H9 (cell line): ENCODE results near the gene SERPINB2. TPM values are rescaled to one million over a fixed set of nuclear protein-coding genes. Genes with fewer than 3 reads are reported as not detected.

Source experiments
- DNase-seq: peaks from one replicate; pipeline ENCODE4 v3.0.0-alpha.2; 2017
- H2AFZ ChIP-seq: one replicate; pipeline ENCODE4 v1.6.1; 2013; ENCODE audit warnings: mild to moderate bottlenecking, low read length, control low read depth, moderate library complexity
- H2AK5ac ChIP-seq: 2 replicates; pipeline ENCODE4 v1.6.1; 2013; ENCODE audit warnings: low read length, control low read depth, mixed read lengths; ENCODE audit not compliant: insufficient read length
- H2BK120ac ChIP-seq: one replicate; pipeline ENCODE4 v1.6.1; 2013; ENCODE audit warnings: low read depth, mild to moderate bottlenecking, low read length, control low read depth, inconsistent platforms; ENCODE audit not compliant: poor library complexity, severe bottlenecking
- H2BK12ac ChIP-seq: 2 replicates; pipeline ENCODE4 v1.6.1; 2013; ENCODE audit warnings: low read length, control low read depth, mixed read lengths, low read depth; ENCODE audit not compliant: insufficient read length
- H2BK15ac ChIP-seq: 2 replicates; pipeline ENCODE4 v1.6.1; 2013; ENCODE audit warnings: low read depth, low read length, control low read depth
- H2BK20ac ChIP-seq: one replicate; pipeline ENCODE4 v1.6.1; 2013; ENCODE audit warnings: low read depth, mild to moderate bottlenecking, low read length, control low read depth, inconsistent platforms; ENCODE audit not compliant: poor library complexity, severe bottlenecking
- H2BK5ac ChIP-seq: 2 replicates; pipeline ENCODE4 v1.6.1; 2013; ENCODE audit warnings: low read length, control low read depth, mixed read lengths; ENCODE audit not compliant: insufficient read length
- H3K14ac ChIP-seq: 2 replicates; pipeline ENCODE4 v1.6.1; 2013; ENCODE audit warnings: low read length, control low read depth; ENCODE audit not compliant: insufficient read depth
- H3K18ac ChIP-seq: 2 replicates; pipeline ENCODE4 v1.6.1; 2013; ENCODE audit warnings: low read depth, mild to moderate bottlenecking, mixed read lengths, low read length, control low read depth; ENCODE audit not compliant: insufficient read length
- H3K23ac ChIP-seq: 2 replicates; pipeline ENCODE4 v1.6.1; 2013; ENCODE audit warnings: low read length, control low read depth, mixed read lengths, low read depth; ENCODE audit not compliant: insufficient read length
- H3K23me2 ChIP-seq: 2 replicates; pipeline ENCODE4 v1.6.1; 2013; ENCODE audit warnings: low read depth, mild to moderate bottlenecking, mixed read lengths, low read length, control low read depth; ENCODE audit not compliant: insufficient read length, poor library complexity, severe bottlenecking
- H3K27ac ChIP-seq: 2 replicates; pipeline ENCODE4 v1.5.1; 2013; ENCODE audit warnings: low read length, control low read depth, mixed read lengths, low read depth; ENCODE audit not compliant: insufficient read length
- H3K27me3 ChIP-seq: 2 replicates; pipeline ENCODE4 v1.6.1; 2013; ENCODE audit warnings: low read length, control low read depth, inconsistent platforms; ENCODE audit not compliant: insufficient read depth
- H3K4ac ChIP-seq: 2 replicates; pipeline ENCODE4 v1.6.1; 2013; ENCODE audit warnings: low read depth, mild to moderate bottlenecking, control low read depth, inconsistent platforms, low read length, moderate library complexity
- H3K4me1 ChIP-seq: 2 replicates; pipeline ENCODE4 v1.6.1; 2013; ENCODE audit warnings: low read length, control low read depth, inconsistent platforms; ENCODE audit not compliant: insufficient read depth
- H3K4me2 ChIP-seq: 2 replicates; pipeline ENCODE4 v1.6.1; 2013; ENCODE audit warnings: low read length, control low read depth, mixed read lengths; ENCODE audit not compliant: insufficient read length, insufficient read depth
- H3K56ac ChIP-seq: 2 replicates; pipeline ENCODE4 v1.6.1; 2013; ENCODE audit warnings: low read depth, mild to moderate bottlenecking, mixed read lengths, low read length, control low read depth; ENCODE audit not compliant: insufficient read length
- H3K79me1 ChIP-seq: 2 replicates; pipeline ENCODE4 v1.6.1; 2013; ENCODE audit warnings: low read depth, mild to moderate bottlenecking, moderate library complexity, low read length, control low read depth, inconsistent platforms; ENCODE audit not compliant: insufficient read depth, poor library complexity, severe bottlenecking
- H3K79me2 ChIP-seq: 2 replicates; pipeline ENCODE4 v1.6.1; 2013; ENCODE audit warnings: low read length, control low read depth, inconsistent platforms; ENCODE audit not compliant: insufficient read depth
- H3K9ac ChIP-seq: 2 replicates; pipeline ENCODE4 v1.6.1; 2013; ENCODE audit warnings: low read length, control low read depth, mixed read lengths; ENCODE audit not compliant: insufficient read length; ENCODE audit errors: extremely low read depth
- H3K9me3 ChIP-seq: one replicate; pipeline ENCODE4 v1.6.1; 2013; ENCODE audit warnings: low read depth, low read length, inconsistent platforms; ENCODE audit not compliant: control insufficient read depth
- H3T11ph ChIP-seq: one replicate; pipeline ENCODE4 v1.6.1; 2013; ENCODE audit warnings: mild to moderate bottlenecking, low read length, control low read depth, inconsistent platforms
- H4K20me1 ChIP-seq: one replicate; pipeline ENCODE4 v1.6.1; 2013; ENCODE audit not compliant: control insufficient read depth, insufficient read length, insufficient read depth
- H4K5ac ChIP-seq: 2 replicates; pipeline ENCODE4 v1.6.1; 2013; ENCODE audit warnings: low read depth, mild to moderate bottlenecking, mixed read lengths, low read length, control low read depth; ENCODE audit not compliant: insufficient read length
- H4K8ac ChIP-seq: replicated peaks from 2 replicates; pipeline ENCODE4 v1.6.1; 2013; ENCODE audit warnings: low read length, control low read depth, mixed read lengths, low read depth; ENCODE audit not compliant: insufficient read length
- H4K91ac ChIP-seq: 2 replicates; pipeline ENCODE4 v1.6.1; 2013; ENCODE audit warnings: low read depth, mild to moderate bottlenecking, moderate library complexity, mixed read lengths, low read length, control low read depth; ENCODE audit not compliant: insufficient read length
- H3K27ac Mint-ChIP-seq, 3 experiments: 2 replicates in 2 of 3; 3 replicates in 1 of 3; pipeline ENCODE4 v1.8.0; 2020 to 2021; ENCODE audit warnings: mixed read lengths in 3 of 3, mild to moderate bottlenecking in 1 of 3, moderate library complexity in 1 of 3
- H3K27me3 Mint-ChIP-seq: 2 replicates; pipeline ENCODE4 v1.8.0; 2021; ENCODE audit warnings: low read depth, mild to moderate bottlenecking, moderate library complexity, mixed read lengths
- H3K36me3 Mint-ChIP-seq, 3 experiments: 2 replicates in 2 of 3; 3 replicates in 1 of 3; pipeline ENCODE4 v1.8.0; 2020 to 2021; ENCODE audit warnings: low read depth in 3 of 3, mixed read lengths in 3 of 3; ENCODE audit not compliant: insufficient read depth in 1 of 3
- H3K4me1 Mint-ChIP-seq, 2 experiments: 2 replicates each; pipeline ENCODE4 v1.8.0; 2020; ENCODE audit warnings: mixed read lengths in 2 of 2
- H3K4me3 Mint-ChIP-seq, 2 experiments: 2 replicates in 1 of 2; 3 replicates in 1 of 2; pipeline ENCODE4 v1.8.0; 2020 to 2021; ENCODE audit warnings: mild to moderate bottlenecking in 2 of 2, mixed read lengths in 2 of 2, moderate library complexity in 1 of 2
- H3K9me3 Mint-ChIP-seq, 2 experiments: 2 replicates in 1 of 2; 3 replicates in 1 of 2; pipeline ENCODE4 v1.8.0; 2020; ENCODE audit warnings: mild to moderate bottlenecking in 2 of 2, mixed read lengths in 2 of 2, moderate library complexity in 1 of 2
- CTCF ChIP-seq: fragments of 200-600 bp; sonication (generic); conservative IDR thresholded peaks from 3 replicates; pipeline ENCODE4 v1.8.0; 2021; ENCODE audit warnings: antibody characterized with exemption, mild to moderate bottlenecking
- WGBS: extraction: QIAGEN DNeasy Blood & Tissue Kit; methylation state at CpG from one replicate; pipeline ENCODE4 v1.1.7; 2013; ENCODE audit warnings: missing lambda C conversion rate, low lambda C conversion rate, mixed read lengths; ENCODE audit not compliant: insufficient read length; ENCODE audit errors: extremely low coverage; 5-methylcytosine and 5-hydroxymethylcytosine counted together
- total RNA-seq: library from RNA; stranded (reverse); gene quantifications from 2 replicates; pipeline ENCODE4 v1.2.1, GENCODE V29; 2021

SERPINB2 gene
- total RNA-seq, 1 experiment from 2014 or later, result not detected

GRCh38 chr18:63936156-63936931 is 48.8 kb downstream of the SERPINB2 start:
- Histone ChIP-seq H2BK120ac (peak overlapping the region; percentile 10), H3K14ac (0 out of 2 replicates have a peak overlapping the region, but pooled peaks have one; percentile 10), H3K4me1 (no peaks in the 10 kb centered on the region), H3K27ac (no peak overlapping the region), H3K18ac (no peak overlapping the region), H3K56ac (no peak overlapping the region), H2AK5ac (no peak overlapping the region), H2BK5ac (no peak overlapping the region), H2BK15ac (no peak overlapping the region), H3K27me3 (no peaks in the 10 kb centered on the region; the same call in 1 of the 2 replicates), H4K91ac (no peak overlapping the region), H3K23ac (no peak overlapping the region), H3K23me2 (no peaks in the 10 kb centered on the region), H4K5ac (no peak overlapping the region), H4K20me1 (no peaks in the 10 kb centered on the region), H3K9me3 (no peaks in the 10 kb centered on the region), H2AFZ (peak overlapping the region; percentile 26), H3K4me2 (peak overlapping the region; percentile 52), H2BK12ac (no peak overlapping the region), H3K9ac (no peak overlapping the region), H3T11ph (no peak overlapping the region), H3K79me1 (no peaks in the 10 kb centered on the region), H4K8ac (no peak overlapping the region), H2BK20ac (no peak overlapping the region), H3K4ac (no peak overlapping the region), H3K79me2 (no peaks in the 10 kb centered on the region)
- peak overlapping the region in 1 of 2 experiments; percentile 78; a peak in 3 of 5 replicates for H3K4me3 Mint-ChIP-seq
- whole genome bisulfite sequencing, result no CpG with 5 or more reads among the region's 54 CpGs
- peak; percentile 92 for DNase-seq
- peak; percentile 79 for TF ChIP-seq CTCF
- H3K27me3 Mint-ChIP-seq, result peaks cover 26% of the 10 kb centered on the region
- no peaks in the 10 kb centered on the region for H3K4me1 Mint-ChIP-seq
- no peak overlapping the region for H3K27ac Mint-ChIP-seq
- H3K36me3 Mint-ChIP-seq, result no peaks in the 10 kb centered on the region
- H3K9me3 Mint-ChIP-seq, result no peaks in the 10 kb centered on the region
